HepG2 (cell line): ENCODE measurements around the gene HTRA1.

Experiments
- BCLAF1 ChIP-seq: fragments of 450-650 bp; IDR thresholded peaks from 2 replicates; pipeline ENCODE4 v1.6.1; 2017; ENCODE audit warnings: mild to moderate bottlenecking
- HCFC1 ChIP-seq: fragments of 150-350 bp; IDR thresholded peaks from 2 replicates; pipeline ENCODE4 v1.6.1; 2014; ENCODE audit warnings: low read depth, low read length
- NFKBIZ ChIP-seq: IDR thresholded peaks from 2 replicates; pipeline ENCODE4 v1.6.1; 2018; ENCODE audit warnings: missing genetic modification reagents, missing compliant biosample characterization
- NFRKB ChIP-seq: fragments of 450-650 bp; IDR thresholded peaks from 2 replicates; pipeline ENCODE4 v1.6.1; 2017
- ZNF781 ChIP-seq: sonication (generic); formaldehyde crosslinking; IDR thresholded peaks from 2 replicates; pipeline ENCODE4 v1.5.1; 2020; ENCODE audit warnings: borderline replicate concordance, mild to moderate bottlenecking, missing genetic modification reagents; ENCODE audit errors: not compliant biosample characterization

- TF ChIP-seq NFRKB (no peak), NFKBIZ (no peak), ZNF781 (CRISPR knock-in tag) (no peak), BCLAF1 (no peak), HCFC1 (no peak)
These were observed 65.5 kb downstream of the HTRA1 start for GRCh38 chr10:122526892-122527291.
